PFSK-1 (cell line): ENCODE measurements around the gene CD8A.

Source experiments
- FOXP2 ChIP-seq: optimal IDR thresholded peaks from 2 replicates; pipeline ENCODE3; 2011; ENCODE audit warnings: borderline replicate concordance, control low read depth, inconsistent platforms; ENCODE audit not compliant: insufficient read depth; ENCODE audit errors: extremely low read length, extremely low read depth
- POLR2AphosphoS5 ChIP-seq: IDR thresholded peaks from 2 replicates; pipeline ENCODE4 v1.6.1; 2012; ENCODE audit warnings: low read depth, mild to moderate bottlenecking, control low read depth, low read length, moderate library complexity
- REST ChIP-seq, 2 experiments: IDR thresholded peaks; 2 replicates each; pipeline versions ENCODE4 v1.6.1 to v1.8.0; 2011 to 2012; ENCODE audit warnings: low read depth in 2 of 2, low read length in 2 of 2, control low read depth in 1 of 2, inconsistent platforms in 1 of 2, mild to moderate bottlenecking in 1 of 2, moderate library complexity in 1 of 2; ENCODE audit not compliant: insufficient read depth in 1 of 2
- SIN3A ChIP-seq: IDR thresholded peaks from 2 replicates; pipeline ENCODE4 v1.6.1; 2012; ENCODE audit warnings: mild to moderate bottlenecking, low read length, moderate library complexity, borderline replicate concordance; ENCODE audit not compliant: insufficient read depth
- TAF1 ChIP-seq: IDR thresholded peaks from 2 replicates; pipeline ENCODE4 v1.6.1; 2012; ENCODE audit warnings: low read length, control low read depth, borderline replicate concordance; ENCODE audit not compliant: insufficient read depth

CD8A gene

GRCh38 chr2:86770816-86771301 is 19.9 kb downstream of the CD8A start:
- TF ChIP-seq TAF1 = no peak
- TF ChIP-seq FOXP2 = no peak
- no peak for TF ChIP-seq SIN3A
- no peak for TF ChIP-seq POLR2AphosphoS5

- no peak for TF ChIP-seq SIN3A
- no peak for TF ChIP-seq TAF1
- no peak for TF ChIP-seq POLR2AphosphoS5
- no peak for TF ChIP-seq REST (IDR thresholded peaks at IDR 0.05; ENCODE audit: insufficient read depth in 1 of 2, low read depth in 2 of 2, low read length in 2 of 2)
- TF ChIP-seq FOXP2 = no peak
Observed at GRCh38 chr2:86769838-86770237, 20.9 kb downstream of the CD8A start.

GRCh38 chr2:86768189-86768949 is 22.3 kb downstream of the CD8A start:
- TF ChIP-seq REST (IDR thresholded peaks at IDR 0.05; ENCODE audit: insufficient read depth in 1 of 2, low read depth in 2 of 2, low read length in 2 of 2) (no peak), POLR2AphosphoS5 (no peak), FOXP2 (no peak), SIN3A (no peak), TAF1 (no peak)

GRCh38 chr2:86765310-86765695 is 25.4 kb downstream of the CD8A start:
- no peak for TF ChIP-seq SIN3A
- no peak for TF ChIP-seq REST (IDR thresholded peaks at IDR 0.05; ENCODE audit: insufficient read depth in 1 of 2, low read depth in 2 of 2, low read length in 2 of 2)
- TF ChIP-seq TAF1 = no peak
- TF ChIP-seq POLR2AphosphoS5 = no peak
- no peak for TF ChIP-seq FOXP2

- no peak for TF ChIP-seq FOXP2
- TF ChIP-seq SIN3A = no peak
- TF ChIP-seq REST (IDR thresholded peaks at IDR 0.05; ENCODE audit: insufficient read depth in 1 of 2, low read depth in 2 of 2, low read length in 2 of 2) = no peak
- no peak for TF ChIP-seq TAF1
- no peak for TF ChIP-seq POLR2AphosphoS5
Observed at GRCh38 chr2:86764661-86765309, 25.9 kb downstream of the CD8A start.
